ENCODE data around the gene SRBD1. TPM values are rescaled to one million over a fixed set of nuclear protein-coding genes. Genes with fewer than 3 reads are reported as not detected.
A peak's percentile ranks its signal among the peaks of the same experiment; 100 is the strongest.

The SRBD1 gene
- total and polyA plus RNA-seq, 7 donors: 2.3 to 6.4 (median 4.0) TPM

DNA sequence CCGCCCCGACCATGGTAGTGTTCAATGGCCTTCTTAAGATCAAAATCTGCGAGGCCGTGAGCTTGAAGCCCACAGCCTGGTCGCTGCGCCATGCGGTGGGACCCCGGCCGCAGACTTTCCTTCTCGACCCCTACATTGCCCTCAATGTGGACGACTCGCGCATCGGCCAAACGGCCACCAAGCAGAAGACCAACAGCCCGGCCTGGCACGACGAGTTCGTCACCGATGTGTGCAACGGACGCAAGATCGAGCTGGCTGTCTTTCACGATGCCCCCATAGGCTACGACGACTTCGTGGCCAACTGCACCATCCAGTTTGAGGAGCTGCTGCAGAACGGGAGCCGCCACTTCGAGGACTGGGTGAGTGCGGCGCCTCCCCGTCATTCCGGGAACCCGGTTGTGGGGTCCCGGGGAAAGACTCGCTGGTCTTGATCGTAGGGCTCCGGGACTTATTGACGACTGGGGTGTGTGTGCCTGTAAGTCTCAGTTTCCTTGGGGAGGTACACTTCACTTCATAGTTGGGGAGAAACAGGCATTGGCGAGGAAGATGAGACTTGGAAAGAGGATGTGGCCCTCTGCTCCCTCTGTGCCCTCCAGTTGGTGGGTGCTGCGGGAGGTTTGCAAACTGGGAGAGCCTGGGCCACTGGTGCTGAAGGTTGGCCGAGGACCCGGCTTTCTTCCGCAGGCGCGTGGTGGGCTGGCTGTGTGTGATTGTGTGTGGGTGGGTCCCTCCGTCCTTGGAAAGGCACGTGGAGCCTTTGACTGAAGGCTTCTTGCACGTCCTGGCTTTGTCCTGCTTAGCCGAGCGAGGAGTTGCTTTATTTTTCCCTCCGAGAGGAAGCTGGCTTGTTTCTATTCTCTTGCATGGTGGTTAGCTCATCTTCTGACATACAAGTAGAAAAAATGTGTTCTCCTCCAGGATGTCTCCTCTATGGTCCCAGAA, 41.3 kb upstream of the SRBD1 start:
- ATAC-seq (no peak), DNase-seq (peak; percentile 57 to 62)
- H3K27ac ChIP-seq: peak overlapping the region; percentile 99
- WGBS, 3 donors: 12 to 22% (median 14%) methylated on average over 53 of the region's 53 CpGs
- intact Hi-C loops (cut with DNase I): loop anchor here (2.0 to 5.0 kb wide), 3 partner anchors 28 to 55 kb away; no protein-coding TSS in a partner anchor
- TF ChIP-seq, protein P1, sequence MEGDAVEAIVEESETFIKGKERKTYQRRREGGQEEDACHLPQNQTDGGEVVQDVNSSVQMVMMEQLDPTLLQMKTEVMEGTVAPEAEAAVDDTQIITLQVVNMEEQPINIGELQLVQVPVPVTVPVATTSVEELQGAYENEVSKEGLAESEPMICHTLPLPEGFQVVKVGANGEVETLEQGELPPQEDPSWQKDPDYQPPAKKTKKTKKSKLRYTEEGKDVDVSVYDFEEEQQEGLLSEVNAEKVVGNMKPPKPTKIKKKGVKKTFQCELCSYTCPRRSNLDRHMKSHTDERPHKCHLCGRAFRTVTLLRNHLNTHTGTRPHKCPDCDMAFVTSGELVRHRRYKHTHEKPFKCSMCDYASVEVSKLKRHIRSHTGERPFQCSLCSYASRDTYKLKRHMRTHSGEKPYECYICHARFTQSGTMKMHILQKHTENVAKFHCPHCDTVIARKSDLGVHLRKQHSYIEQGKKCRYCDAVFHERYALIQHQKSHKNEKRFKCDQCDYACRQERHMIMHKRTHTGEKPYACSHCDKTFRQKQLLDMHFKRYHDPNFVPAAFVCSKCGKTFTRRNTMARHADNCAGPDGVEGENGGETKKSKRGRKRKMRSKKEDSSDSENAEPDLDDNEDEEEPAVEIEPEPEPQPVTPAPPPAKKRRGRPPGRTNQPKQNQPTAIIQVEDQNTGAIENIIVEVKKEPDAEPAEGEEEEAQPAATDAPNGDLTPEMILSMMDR (IDR thresholded peaks at IDR 0.05): no peak
- peak overlapping the region; percentile 94 for H3K4me3 ChIP-seq
- H3K36me3 ChIP-seq (ENCODE audit: insufficient read depth in 1 of 2, low read depth in 1 of 2): no peaks in the 10 kb centered on the region
- H3K9me3 ChIP-seq: no peaks in the 10 kb centered on the region
- peaks cover 22% of the 10 kb centered on the region for H3K4me1 ChIP-seq
- no peaks in the 10 kb centered on the region for H3K27me3 ChIP-seq (ENCODE audit: insufficient read depth in 3 of 3, low read length in 2 of 3)

DNA sequence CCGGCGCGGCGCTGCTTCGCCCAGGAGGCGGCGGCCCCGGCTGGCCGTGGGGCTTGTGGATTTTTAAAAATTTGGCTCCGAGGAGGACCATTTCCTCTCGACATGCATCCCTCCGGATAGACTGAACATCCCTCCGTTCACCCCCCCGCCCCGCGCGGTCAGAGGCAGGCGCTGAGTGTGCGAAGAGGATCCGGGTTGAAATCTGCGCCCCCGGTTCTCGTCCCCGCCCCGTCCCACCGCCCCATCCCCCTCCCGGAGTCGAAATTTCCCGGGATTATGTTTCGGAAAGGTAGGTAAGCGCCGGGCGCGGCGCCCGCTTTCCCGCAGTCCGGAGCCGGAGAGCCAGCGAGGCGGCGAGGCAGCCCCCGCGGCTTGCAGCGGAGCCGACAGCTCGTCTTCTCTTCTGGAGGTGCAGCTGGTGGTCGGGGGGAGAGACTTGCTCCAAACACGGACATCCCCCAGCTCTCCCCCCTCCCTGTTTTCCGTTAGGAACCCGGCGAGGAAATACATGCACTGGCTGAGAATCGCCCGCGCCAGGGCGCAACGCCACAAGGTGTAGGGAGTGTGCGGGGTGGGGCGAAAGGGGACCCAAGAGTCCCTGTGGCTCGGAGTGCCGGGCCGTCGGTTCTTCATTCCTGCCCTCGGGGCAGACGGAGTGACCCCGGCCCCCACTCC, 40.5 kb upstream of the SRBD1 start, which contains the start of gene PRKCE:
Gene PRKCE, plus strand, starts transcription at position 261 of the 675 bp plus-strand sequence.
- WGBS, 3 donors: 0 to 1% (median 1%) methylated on average over 47 to 66 of the region's 66 CpGs

DNA sequence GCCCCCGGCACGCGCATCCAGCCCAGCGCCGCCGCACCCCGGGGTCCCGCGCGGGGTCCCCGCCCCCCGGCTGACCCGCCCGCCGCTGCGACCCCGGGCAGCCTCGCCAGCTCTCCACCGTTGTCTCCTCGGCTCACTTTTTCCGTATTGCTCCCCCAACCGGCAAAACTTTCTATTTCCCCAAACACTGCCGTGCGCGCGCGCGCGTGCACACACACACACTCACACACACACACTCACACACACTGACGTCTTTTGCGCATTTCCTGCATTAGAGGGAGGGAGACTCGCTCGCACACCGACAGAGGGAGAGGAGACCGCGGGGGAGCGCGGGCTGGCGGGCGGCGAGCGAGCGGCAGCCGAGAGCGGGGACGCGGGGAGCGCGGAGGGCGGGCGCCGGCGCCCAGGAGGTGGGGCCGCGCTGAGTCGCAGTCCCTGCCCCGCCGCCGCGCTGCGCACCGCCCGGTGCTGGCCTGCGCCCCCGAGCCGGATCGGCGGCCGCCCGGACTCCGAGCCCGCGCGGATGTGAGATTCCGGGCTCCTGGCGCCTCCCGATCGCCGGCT, 39.9 kb upstream of the SRBD1 start:
- Histone ChIP-seq H3K27me3 (ENCODE audit: insufficient read depth in 3 of 3, low read length in 2 of 3) (no peaks in the 10 kb centered on the region), H3K9me3 (no peaks in the 10 kb centered on the region), H3K4me1 (peaks cover 22% of the 10 kb centered on the region), H3K4me3 (peak overlapping the region; percentile 94), H3K27ac (peak overlapping the region; percentile 99), H3K36me3 (ENCODE audit: insufficient read depth in 1 of 2, low read depth in 1 of 2) (no peaks in the 10 kb centered on the region)
- intact Hi-C loops (cut with DNase I): loop anchor here (2.0 to 5.0 kb wide), 4 partner anchors 41 to 172 kb away; no protein-coding TSS in a partner anchor
- DNase-seq (peak; percentile 93 to 95), ATAC-seq (peak; percentile 73 to 79 (median 76))
- TF ChIP-seq, protein P1 (IDR thresholded peaks at IDR 0.05): peak; percentile 34
- WGBS, 3 donors: 0 to 1% (median 1%) methylated on average over 31 to 79 of the region's 79 CpGs

More for the DNA sequence above, 40.5 kb upstream of the SRBD1 start, which contains the start of gene PRKCE:
- intact Hi-C loops (cut with DNase I): loop anchor here (2.0 to 5.0 kb wide), 5 partner anchors 29 to 171 kb away; no protein-coding TSS in a partner anchor
- H3K27me3 ChIP-seq (ENCODE audit: insufficient read depth in 3 of 3, low read length in 2 of 3): no peaks in the 10 kb centered on the region
- H3K4me3 ChIP-seq: peak within 1 kb of the TSS; percentile 94
- DNase-seq (peak; percentile 81 to 85), ATAC-seq (peak; percentile 41 to 53 (median 46))
- peak within 1 kb of the TSS; percentile 99 for H3K27ac ChIP-seq
- TF ChIP-seq, protein P1 (IDR thresholded peaks at IDR 0.05): no peak
- no peaks in the 10 kb centered on the region for H3K36me3 ChIP-seq (ENCODE audit: insufficient read depth in 1 of 2, low read depth in 1 of 2)
- no peaks in the 10 kb centered on the region for H3K9me3 ChIP-seq
- peaks cover 22% of the 10 kb centered on the region for H3K4me1 ChIP-seq

Measured in psoas muscle (tissue), 8 donors.